Measurements from ENCODE around the gene PRSS36.

Gene PRSS36

DNA sequence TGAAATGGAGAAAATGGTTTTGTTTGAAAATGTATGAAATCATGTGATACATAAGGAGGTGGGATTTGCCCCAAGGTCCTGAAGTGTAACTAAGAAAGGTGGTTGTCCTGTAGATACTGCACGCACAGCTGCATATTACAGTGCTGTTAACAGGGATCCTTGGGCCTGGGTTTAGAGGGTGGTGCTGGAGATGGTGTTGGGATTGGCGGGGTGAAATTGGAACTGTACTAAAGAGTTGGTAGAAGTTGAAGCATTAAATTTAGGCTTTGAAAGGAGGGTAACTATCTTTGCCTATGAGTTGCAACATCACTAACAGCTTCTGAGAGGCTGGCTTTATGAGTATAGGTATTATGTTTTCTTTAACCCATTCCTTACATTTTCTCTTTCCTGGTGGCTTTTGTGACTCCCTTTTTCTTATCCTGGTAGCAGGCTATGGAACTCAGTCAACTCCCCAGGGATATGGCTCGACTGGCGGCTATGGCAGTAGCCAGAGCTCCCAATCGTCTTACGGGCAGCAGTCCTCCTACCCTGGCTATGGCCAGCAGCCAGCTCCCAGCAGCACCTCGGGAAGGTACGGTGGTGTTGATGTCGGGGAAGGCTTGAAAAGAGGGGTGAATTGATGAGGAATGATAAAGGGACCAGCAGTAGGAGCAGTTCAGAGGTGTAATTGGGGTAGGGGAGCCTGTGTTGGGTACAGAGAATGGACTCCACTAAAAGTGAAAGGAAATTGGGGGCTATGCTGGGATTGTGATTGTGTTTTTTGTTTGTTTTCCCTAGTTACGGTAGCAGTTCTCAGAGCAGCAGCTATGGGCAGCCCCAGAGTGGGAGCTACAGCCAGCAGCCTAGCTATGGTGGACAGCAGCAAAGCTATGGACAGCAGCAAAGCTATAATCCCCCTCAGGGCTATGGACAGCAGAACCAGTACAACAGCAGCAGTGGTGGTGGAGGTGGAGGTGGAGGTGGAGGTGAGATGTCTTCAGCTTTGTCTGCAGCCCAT, 33.9 kb upstream of the PRSS36 start:
- CTCF ChIA-PET: interaction anchor here (1.0 to 1.5 kb wide), 2 partner anchors 24 to 259 kb away, joined by 3 read pairs; partner anchors contain the start of gene ZNF843
- TF ChIP-seq, protein P1, sequence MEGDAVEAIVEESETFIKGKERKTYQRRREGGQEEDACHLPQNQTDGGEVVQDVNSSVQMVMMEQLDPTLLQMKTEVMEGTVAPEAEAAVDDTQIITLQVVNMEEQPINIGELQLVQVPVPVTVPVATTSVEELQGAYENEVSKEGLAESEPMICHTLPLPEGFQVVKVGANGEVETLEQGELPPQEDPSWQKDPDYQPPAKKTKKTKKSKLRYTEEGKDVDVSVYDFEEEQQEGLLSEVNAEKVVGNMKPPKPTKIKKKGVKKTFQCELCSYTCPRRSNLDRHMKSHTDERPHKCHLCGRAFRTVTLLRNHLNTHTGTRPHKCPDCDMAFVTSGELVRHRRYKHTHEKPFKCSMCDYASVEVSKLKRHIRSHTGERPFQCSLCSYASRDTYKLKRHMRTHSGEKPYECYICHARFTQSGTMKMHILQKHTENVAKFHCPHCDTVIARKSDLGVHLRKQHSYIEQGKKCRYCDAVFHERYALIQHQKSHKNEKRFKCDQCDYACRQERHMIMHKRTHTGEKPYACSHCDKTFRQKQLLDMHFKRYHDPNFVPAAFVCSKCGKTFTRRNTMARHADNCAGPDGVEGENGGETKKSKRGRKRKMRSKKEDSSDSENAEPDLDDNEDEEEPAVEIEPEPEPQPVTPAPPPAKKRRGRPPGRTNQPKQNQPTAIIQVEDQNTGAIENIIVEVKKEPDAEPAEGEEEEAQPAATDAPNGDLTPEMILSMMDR (IDR thresholded peaks at IDR 0.05; ENCODE audit: control extremely low read depth, extremely low read depth, low read depth, missing control alignments): no peak
- DNase-seq (ENCODE audit: extremely low spot score): no peak
- POLR2A ChIA-PET: interaction anchor here (0.6 to 2.0 kb wide), 17 partner anchors 9 to 766 kb away, joined by 3 to 21 read pairs (median 3); partner anchors contain the start of genes KAT8 and PYCARD

GRCh38 chr16:31182391-31182790, 32.5 kb upstream of the PRSS36 start:
- POLR2A ChIA-PET: interaction anchor here (0.5 to 2.0 kb wide), 7 partner anchors 10 to 691 kb away, joined by 3 to 21 read pairs (median 3); partner anchors contain the start of genes PYCARD and ZNF267
- CTCF ChIA-PET: interaction anchor here (1.0 to 1.5 kb wide), 5 partner anchors 22 to 260 kb away, joined by 3 to 4 read pairs (median 3); partner anchors contain the start of gene ZNF843
- no peak for DNase-seq (ENCODE audit: extremely low spot score)
- TF ChIP-seq, protein P1 (IDR thresholded peaks at IDR 0.05; ENCODE audit: control extremely low read depth, extremely low read depth, low read depth, missing control alignments): no peak

DNA sequence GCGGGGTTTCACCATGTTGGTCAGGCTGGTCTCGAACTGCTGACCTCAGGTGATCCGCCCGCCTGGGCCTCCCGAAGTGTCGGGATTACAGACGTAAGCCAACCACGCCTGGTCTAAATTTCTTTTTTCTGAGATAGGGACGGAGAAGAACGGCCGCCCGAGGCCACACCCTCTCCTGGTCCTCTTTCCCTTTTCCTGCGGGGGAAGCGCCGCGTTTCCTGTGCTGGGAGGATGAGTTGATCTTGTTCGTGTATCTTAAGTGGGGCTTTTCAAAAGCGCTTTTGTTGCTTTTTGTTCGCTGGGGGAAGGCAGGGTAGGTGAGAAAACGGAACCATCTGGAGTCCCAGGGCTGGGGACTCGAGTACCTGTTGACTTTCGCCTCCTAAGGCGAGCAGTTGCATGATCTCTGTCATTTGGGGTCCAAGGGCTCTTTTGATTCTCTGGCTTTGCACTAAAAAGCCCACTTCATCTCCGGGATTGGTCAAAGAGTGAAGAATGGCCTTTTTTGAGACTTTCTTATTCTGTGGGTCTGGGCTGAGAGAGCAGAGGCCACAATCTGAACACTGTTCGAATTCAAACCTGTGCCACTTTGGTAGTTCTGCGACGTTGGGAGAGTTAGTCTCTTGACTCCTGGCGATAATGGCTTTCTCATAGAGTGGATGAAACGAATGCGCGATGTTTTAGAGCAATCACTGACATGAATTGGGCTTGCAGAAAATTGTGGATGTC, 31.4 kb upstream of the PRSS36 start:
- DNase-seq (ENCODE audit: extremely low spot score): no peak
- CTCF ChIA-PET: interaction anchor here (1.4 to 2.2 kb wide), 2 partner anchors 39 kb away, joined by 4 to 13 read pairs; no protein-coding TSS in a partner anchor

GRCh38 chr16:31179747-31180459, 30.0 kb upstream of the PRSS36 start, which contains the start of gene FUS:
Gene FUS (plus strand): TSS chr16:31180139. CDS start chr16:31180215, 76 bp downstream.
- TF ChIP-seq, protein P1 (IDR thresholded peaks at IDR 0.05; ENCODE audit: control extremely low read depth, extremely low read depth, low read depth, missing control alignments): no peak
- DNase-seq (ENCODE audit: extremely low spot score): peak; percentile 96
- ChIA-PET POLR2A (interaction anchor here (0.7 to 2.1 kb wide), 40 partner anchors 9 to 697 kb away, joined by 3 to 29 read pairs (median 5); partner anchors contain the start of genes ARMC5, COX6A2, HSD3B7 and KAT8), CTCF (interaction anchor here (2.2 kb wide), 1 partner anchor 37 kb away, joined by 13 read pairs; no protein-coding TSS in a partner anchor)

More for the DNA sequence above, 31.4 kb upstream of the PRSS36 start:
- POLR2A ChIA-PET: interaction anchor here (0.6 to 2.1 kb wide), 23 partner anchors 9 to 692 kb away, joined by 3 to 29 read pairs (median 9); partner anchors contain the start of genes ARMC5, KAT8, PRSS8 and PYCARD
- TF ChIP-seq, protein P1 (IDR thresholded peaks at IDR 0.05; ENCODE audit: control extremely low read depth, extremely low read depth, low read depth, missing control alignments): no peak

DNA sequence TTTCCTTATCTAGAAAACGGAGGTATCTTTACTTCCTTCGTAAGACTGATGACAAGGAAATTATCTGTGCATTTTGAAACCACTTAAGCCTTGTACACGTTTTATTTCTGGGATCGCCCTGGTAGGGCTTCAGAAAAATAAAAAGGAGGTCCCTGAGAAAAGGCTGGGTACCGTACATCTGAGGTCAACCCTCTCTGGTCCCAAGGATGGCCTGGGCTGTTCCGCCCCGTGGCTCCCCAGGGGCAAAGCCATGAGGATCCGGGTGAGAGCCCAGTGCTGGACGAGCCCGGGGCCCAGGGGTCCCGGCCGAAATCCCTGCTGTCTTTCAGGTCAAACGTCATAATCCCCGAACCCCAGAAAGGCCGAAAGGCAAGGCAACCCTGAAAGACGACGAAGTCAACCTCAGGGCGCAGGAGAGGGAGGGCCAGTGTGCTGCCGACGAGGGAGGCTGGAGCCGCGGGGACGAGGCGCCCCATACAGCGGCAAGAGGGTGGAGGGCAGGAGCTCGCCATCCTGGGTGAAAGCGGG, 29.4 kb upstream of the PRSS36 start:
- DNase-seq (ENCODE audit: extremely low spot score): no peak
- TF ChIP-seq, protein P1 (IDR thresholded peaks at IDR 0.05; ENCODE audit: control extremely low read depth, extremely low read depth, low read depth, missing control alignments): no peak
- ChIA-PET CTCF (interaction anchor here (2.2 kb wide), 1 partner anchor 37 kb away, joined by 13 read pairs; no protein-coding TSS in a partner anchor), POLR2A (interaction anchor here (0.9 to 2.1 kb wide), 26 partner anchors 8 to 698 kb away, joined by 3 to 29 read pairs (median 7); partner anchors contain the start of genes ARMC5, COX6A2, HSD3B7 and KAT8)
